ENCODE data around the gene BORCS6.

Gene BORCS6

GRCh38 chr17:8210761-8211458, 20.9 kb upstream of the BORCS6 start:
- no peak for DNase-seq

GRCh38 chr17:8209907-8210760, 20.2 kb upstream of the BORCS6 start, which contains the start of gene AURKB:
Gene AURKB (minus strand): TSS chr17:8210575. CDS start chr17:8210224, 351 bp downstream.
- DNase-seq, result peak; percentile 79

- no peak for DNase-seq
Measured at GRCh38 chr17:8206536-8206935, 16.6 kb upstream of the BORCS6 start.

DNA sequence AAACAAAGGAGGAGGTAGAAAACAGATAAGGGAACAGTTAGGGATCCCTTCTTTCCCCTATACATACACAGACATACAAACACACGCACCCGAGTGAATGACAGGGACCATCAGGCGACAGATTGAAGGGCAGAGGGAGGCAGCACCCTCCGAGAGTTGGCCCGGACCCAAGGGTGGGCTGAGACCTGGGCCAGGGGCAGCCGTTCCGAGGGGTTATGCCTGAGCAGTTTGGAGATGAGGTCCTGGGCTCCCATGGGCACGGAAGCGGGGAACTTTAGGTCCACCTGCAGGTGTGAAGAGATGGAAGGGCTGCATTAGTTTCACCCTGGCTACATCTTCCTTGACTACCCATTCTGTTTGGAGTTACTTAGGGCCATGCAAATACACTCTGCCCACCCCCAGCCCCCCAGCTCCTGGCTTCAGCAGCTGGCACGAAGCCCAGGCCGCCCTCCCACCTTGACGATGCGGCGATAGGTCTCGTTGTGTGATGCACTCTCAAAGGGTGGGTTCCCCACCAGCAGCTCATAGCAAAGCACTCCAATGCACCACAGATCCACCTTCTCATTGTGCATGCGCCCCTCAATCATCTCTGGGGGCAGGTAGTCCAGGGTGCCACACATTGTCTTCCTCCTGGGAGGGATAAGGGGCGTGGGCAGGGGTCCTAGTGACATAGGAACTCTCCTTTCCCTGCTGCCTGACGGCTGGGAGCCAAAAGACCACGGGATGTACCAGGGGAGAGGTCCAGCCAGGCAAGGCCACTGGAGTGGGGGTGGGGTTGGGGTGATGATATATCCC, 15.0 kb upstream of the BORCS6 start:
- DNase-seq, result no peak

- peak; percentile 18 for DNase-seq
Measured at GRCh38 chr17:8192070-8192815, 2.3 kb upstream of the BORCS6 start.

- no peak for DNase-seq
Measured at GRCh38 chr17:8190506-8190905, 526 bp upstream of the BORCS6 start.

DNA sequence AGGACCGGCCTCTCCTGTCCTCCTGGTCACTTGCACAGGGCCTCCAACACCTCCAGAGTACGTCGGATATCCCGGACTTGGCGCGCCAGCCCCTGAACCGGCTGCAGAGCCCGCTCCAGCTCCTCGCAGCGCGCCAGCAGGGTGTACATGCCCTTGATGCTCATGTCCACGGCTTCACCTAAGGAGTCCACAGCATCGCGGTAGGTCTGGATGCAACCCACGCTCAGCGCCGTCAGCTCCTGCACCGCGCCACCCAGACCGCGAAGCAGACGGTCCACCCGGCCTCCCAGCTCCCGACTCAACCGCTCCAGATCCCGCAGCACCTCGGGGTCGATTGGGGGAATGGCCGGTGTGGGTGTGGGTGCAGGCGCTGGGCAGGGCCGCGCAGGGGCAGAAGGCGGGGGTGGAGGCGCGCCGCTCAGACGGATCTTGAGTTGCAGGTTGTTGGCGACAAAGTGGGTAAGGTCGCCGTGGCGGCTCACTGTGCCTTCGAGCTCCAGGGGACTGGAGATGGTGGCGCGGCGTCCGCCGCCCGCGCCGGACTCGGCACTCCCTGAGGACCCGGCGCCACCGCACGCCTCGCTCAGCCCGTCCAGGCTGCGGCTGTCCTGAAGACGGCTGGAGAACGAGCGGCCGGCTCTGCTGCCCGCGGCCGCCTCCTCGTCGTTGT, 804 bp downstream of the BORCS6 start:
- no peak for DNase-seq

- no peak for DNase-seq
Measured at GRCh38 chr17:8188263-8188839, 1.6 kb downstream of the BORCS6 start.

GRCh38 chr17:8187517-8188262, 2.3 kb downstream of the BORCS6 start:
- DNase-seq, result peak; percentile 95

DNA sequence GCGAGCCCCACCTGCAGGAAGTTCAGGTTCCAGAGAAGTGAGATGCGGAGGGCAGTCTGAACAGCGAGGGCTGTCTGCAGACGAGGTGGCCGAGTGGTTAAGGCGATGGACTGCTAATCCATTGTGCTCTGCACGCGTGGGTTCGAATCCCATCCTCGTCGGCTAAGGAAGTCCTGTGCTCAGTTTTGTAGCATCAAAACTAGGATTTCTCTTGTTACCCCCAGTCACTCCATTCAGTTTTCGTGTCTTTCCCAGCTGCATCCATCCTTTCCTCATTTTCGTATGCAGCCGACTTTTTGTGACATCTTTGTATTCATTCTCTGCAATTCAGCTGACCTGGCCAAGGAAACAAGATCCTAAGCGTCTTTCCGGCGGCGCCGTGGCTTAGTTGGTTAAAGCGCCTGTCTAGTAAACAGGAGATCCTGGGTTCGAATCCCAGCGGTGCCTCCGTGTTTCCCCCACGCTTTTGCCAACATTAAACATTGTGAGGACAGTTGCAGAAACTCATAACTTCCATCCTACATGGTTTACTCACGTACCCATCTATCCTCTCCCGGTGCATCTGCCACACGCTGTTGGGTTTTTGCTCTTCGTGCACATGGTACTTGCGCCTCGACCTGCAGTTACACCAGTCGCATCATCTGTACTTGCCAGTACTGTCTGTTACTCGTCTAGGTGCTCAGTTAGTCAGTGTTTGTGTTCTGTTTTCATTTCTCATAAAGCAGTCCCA, 3.0 kb downstream of the BORCS6 start:
- DNase-seq, result peak; percentile 89

GRCh38 chr17:8186446-8186786, 3.6 kb downstream of the BORCS6 start:
- DNase-seq, result no peak

GRCh38 chr17:8185582-8186445, 4.2 kb downstream of the BORCS6 start:
- DNase-seq, result peak; percentile 68

DNA sequence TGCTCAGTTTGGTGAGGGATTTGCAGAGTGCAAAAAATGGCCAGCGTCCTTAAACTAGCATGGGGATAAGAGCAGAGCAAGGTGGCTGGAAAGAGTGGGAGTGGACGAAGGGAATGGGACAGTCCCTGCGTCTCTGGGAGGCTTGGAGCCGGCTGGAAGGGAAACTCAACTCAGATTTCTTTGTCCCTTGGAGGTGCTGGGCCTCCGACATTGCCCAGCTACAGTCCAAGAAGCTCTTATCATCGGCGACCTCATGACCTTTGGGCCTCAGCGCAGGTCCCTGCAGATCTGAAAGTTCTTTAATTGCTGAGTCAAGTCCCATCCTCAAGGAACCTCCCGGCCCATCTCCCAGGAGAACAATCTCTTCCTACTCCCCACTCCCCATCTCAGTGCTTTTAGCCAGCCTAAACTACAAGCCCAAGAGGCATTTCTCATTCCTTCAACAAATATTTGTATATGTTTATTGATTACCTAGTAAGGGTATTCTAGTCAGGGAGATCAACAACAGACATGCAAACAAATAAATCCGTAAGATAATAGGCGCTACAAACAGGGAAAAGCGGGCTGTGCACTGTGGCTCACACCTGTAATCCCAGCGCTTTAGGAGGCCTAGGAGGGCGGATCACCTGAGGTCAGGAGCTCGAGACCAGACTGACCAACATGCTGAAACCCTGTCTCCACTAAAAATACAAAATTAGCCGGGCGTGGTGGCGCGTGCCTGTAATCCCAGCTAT, 12.8 kb downstream of the BORCS6 start:
- no peak for DNase-seq

- DNase-seq, result peak; percentile 73
Measured at GRCh38 chr17:8176197-8176940, 13.6 kb downstream of the BORCS6 start, which contains the start of gene TMEM107. Gene TMEM107 (minus strand): TSS chr17:8176380. CDS start chr17:8176286, 94 bp downstream.

DNA sequence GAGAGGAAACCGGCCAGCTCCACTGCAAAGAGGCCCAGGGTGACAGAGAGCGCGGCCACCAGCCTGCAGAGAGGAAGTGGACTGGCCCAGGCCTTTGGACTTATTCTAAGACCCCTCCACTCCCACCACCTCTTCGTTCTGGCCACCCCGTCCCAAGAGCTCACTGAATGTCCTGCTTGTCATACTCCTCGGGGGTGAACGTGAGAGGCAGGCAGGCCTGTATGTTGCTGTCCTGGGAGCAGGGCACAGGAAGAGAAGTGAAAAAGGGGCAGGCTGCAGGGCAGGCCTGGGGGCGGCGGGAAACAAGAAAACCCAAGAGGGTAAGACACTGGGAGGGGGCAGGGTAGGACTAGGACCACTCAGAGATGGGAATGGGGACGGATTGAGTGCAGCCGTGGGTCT, 14.2 kb downstream of the BORCS6 start:
- DNase-seq, result no peak

DNA sequence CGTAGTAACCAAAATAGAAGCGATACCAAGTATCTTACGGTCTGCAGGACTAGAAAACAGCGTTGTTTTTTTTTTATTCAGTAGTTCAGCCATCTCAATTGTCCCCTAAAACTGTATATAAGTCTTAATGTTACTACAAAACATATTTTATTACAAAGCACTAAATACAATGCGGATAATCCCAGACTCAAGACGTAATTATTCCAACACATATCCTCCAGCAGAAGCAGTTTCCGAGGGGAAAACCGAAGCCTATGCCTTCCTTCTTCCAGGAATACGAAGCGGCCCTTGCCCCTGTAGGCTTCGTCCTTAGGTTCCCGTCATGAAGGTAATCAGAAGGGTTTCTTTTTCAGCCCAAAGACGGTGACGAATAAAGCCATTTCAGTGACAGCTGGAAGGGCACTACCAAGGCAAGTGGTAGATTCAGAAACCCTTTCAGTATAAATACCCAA, 16.1 kb downstream of the BORCS6 start:
- no peak for DNase-seq

DNA sequence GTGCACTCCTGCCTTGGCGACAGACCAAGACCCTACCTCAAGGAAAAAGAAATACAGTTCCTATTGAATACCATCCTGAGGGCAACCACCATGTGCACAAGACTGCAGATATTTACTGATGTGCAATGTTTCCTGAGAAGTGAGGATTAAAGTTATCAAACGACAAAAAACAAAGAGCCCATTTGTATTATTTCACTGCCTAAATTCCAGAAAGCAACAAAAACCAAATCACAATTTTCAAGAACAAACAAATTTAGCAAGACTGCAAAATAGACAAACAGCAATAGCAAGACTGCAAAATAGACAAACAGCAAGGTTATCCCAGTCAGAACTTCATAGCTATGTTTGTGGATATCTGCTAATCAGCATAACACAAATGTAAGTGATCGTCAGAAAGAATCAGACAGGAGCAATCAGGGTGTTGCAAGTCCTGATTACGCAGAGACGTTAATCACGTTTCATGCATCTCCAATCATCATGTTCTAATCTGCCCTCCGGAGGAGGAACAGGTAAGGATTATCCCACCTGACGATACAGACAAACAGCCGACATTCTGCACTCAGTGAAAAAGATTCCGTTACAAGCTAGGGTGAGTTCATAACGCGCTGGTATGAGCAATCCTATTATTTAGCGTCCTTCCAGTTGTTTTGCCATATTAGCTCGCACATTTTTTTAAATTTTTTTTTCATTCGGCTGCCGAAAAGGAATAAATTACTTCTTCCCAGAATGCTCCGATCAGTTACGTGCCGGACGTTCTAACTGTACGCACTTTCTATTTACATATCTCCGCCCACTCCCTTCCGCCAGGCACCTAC, 16.7 kb downstream of the BORCS6 start:
- DNase-seq, result peak; percentile 91
